HUDEP-2 (cell line): ENCODE data around the gene SIL1.

Source experiments
- DNase-seq, 76 experiments: peaks; one replicate each; lab custom pipeline; 2025; ENCODE audit not compliant: unreplicated experiment in 76 of 76; lab: John Stamatoyannopoulos, UW

SIL1 gene

GRCh38 chr5:138986186-138986800 is 211.9 kb downstream of the SIL1 start:
- DNase-seq: no peak

DNA sequence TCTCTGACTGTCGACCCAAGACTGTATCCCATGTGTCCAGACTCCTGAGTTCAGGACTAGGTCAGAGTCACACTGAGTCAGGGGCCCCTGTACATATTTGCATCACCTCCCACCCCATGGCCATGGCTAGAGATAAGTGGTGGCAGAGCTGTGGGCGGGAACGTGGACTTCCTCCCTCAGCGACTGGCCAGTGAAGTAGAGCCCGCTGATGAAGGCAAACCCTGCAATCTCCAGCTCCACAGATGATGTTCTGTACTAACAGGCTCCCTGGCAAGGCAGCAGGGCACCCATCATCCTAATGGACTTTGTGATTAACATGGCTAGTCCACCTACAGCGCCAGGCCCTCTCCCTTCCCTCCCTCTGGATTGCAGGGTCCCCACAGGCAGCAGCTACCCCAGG is 212.5 kb downstream of the SIL1 start:
- no peak for DNase-seq

DNA sequence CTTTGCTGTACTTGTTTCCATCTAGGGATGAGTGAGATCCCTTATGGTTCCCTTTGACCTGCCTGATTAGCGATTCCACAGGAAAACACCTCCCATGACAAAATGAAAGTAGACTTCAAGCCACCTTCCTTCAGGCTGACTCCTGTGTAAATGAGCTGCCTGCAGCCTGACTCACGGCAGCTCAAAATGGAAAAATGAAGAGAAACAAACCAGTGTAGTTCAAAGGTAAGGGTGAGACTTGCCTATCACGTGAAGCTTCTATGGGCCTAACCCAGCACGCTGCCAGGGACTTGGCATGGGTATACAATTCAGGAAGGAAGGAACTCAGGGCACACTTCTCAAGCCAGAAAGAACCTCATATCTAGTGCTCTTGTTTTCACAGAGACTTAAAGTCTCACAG is 212.9 kb downstream of the SIL1 start:
- no peak for DNase-seq

DNA sequence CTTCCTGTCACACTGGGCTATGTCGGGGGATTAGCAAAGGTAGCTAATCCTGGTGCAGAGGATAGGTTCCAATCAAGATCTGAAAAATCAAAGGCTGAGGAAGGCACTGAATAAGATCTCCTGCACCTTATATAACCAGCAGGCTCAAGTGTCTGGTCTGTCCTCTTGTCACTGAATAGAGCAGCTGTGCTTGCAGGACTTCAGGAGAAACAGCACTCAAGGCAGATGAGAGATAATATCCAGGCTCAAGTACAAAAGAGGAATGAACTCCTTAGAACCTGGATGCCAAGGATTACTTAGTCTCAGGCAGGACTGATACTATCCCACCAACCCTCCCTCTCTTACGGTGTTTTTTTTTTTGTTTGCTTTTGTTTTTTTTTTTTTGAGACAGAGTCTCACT is 214.2 kb downstream of the SIL1 start:
- DNase-seq: no peak

DNA sequence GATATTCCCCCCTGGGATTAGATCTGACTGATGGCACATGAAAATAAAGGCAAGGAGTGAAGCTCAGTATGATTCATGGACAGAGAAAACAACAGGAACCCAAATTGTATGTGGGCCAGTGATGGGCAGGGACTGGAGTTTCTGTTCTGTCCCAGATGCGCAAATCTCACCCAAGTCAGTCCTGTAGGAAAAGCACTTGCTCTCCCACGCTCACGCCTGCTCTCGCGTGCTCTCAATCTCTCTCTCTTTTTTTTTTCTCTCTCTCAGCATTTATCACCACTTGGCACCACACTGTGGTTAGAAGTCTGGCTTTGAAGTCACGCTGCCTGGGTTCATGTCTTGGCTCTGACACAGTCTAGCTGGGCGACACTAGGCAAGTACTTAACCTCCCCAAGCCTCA is 216.6 kb downstream of the SIL1 start:
- no peak for DNase-seq

GRCh38 chr5:138981131-138981530 is 217.0 kb downstream of the SIL1 start:
- no peak for DNase-seq

GRCh38 chr5:138980441-138980840 is 217.7 kb downstream of the SIL1 start:
- no peak for DNase-seq

GRCh38 chr5:138979684-138980280 is 218.4 kb downstream of the SIL1 start:
- DNase-seq: no peak

DNA sequence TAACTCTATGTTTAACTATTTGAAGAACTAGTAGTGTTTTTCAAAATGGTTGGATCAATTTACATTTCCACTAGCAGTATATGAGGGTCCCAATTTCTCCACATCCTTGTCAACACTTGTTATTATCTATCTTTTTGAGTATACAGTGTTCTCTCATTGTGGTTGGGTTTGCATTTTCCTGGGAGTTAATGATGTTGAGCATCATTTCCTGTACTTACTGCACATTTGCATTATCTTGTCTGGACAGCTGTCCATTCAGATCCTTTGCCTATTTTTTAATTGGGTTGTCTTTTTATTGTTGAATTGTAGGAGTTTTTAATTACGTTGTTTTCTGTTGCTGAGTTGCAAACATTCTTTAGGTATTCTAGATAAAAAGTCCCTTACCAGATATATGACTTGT is 219.6 kb downstream of the SIL1 start:
- DNase-seq: no peak

DNA sequence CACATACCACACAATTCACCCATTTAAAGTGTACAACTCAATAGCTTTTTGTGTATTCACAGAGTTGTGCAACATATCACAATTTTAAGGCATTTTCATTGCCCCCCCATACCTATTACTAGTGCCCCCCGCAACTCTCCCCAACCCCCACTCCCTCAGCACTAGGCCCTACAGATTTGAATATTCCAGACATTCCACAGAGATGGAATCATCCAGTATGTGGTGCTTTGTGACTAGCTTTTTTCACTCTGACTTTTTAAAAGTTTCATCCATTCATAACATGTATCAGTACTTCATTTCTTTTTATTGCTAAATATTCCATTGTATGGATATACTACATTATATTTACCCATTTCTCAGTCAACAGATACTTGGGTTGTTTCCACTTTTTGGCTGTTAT is 220.1 kb downstream of the SIL1 start:
- no peak for DNase-seq

- peak in 10 of 76 experiments; percentile 2 to 28 (median 12) for DNase-seq
These were observed 222.9 kb downstream of the SIL1 start for GRCh38 chr5:138975098-138975847.

GRCh38 chr5:138974227-138975063 is 223.7 kb downstream of the SIL1 start:
- no peak for DNase-seq

- no peak for DNase-seq
These were observed 225.3 kb downstream of the SIL1 start for GRCh38 chr5:138972836-138973235.

- no peak for DNase-seq
These were observed 225.9 kb downstream of the SIL1 start for GRCh38 chr5:138972230-138972629.

DNA sequence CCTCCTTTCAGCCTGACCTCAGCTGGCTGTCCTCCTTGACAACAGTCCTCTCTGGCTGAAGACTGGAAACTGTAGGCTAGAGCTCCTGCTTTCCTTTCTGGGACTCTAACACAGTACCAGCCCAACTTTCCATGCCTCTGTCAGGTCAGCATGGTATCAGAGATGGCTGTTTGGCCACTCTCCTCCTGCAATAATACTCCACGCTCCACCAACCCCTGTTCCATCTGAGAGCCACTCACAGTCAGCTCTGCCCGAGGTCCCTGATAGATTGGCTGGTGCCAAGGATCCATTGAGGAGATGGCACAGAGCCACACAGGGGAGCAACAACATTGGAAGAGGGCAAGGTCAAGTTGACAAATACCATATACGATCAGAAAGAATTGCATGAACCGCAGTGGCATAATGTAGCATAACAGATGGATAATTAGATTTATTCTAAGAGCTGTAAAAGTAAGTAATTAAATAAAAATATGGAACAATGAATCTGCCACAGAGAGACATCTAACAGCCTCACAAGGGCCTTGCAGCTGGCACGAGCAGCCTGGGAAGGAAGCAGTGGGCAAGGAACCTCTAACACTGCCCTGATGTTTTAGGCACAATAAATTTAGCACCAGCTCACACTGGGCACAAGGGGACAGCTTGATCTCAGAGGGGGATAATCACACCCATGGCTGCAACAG is 228.7 kb downstream of the SIL1 start:
- DNase-seq: no peak

- DNase-seq: no peak
These were observed 229.6 kb downstream of the SIL1 start for GRCh38 chr5:138968601-138969000.

DNA sequence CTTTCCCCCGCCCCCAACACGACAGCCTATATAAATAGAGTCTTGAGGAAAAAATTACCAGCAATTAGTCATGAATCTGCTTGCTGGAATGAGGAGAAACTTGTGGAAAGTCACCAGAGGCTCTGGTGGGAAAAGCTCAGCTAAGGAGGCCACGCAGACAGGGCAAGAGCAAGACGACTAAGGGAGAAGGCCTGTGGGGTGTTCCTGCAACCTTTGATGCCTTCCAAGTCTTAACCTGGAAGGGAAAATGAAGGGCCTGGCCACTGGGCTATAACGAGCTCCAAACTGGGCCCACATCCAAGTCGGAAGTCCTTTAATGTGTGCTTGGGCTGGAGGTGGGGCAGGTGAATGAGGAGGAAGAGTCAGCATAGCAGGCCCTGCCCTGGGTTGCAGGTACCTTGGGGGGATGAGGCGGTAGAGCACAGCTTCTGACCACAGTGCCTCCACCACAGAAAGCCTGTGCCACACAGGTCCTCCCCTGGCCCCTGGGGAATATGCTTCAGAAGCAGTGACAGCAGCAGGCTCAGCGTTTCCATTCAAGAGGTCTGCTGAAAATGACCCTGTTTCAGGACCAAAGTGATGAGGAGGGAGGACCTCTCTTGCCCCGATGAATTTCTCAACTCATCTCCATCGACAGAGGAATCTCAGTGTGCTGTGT is 230.2 kb downstream of the SIL1 start:
- no peak for DNase-seq

DNA sequence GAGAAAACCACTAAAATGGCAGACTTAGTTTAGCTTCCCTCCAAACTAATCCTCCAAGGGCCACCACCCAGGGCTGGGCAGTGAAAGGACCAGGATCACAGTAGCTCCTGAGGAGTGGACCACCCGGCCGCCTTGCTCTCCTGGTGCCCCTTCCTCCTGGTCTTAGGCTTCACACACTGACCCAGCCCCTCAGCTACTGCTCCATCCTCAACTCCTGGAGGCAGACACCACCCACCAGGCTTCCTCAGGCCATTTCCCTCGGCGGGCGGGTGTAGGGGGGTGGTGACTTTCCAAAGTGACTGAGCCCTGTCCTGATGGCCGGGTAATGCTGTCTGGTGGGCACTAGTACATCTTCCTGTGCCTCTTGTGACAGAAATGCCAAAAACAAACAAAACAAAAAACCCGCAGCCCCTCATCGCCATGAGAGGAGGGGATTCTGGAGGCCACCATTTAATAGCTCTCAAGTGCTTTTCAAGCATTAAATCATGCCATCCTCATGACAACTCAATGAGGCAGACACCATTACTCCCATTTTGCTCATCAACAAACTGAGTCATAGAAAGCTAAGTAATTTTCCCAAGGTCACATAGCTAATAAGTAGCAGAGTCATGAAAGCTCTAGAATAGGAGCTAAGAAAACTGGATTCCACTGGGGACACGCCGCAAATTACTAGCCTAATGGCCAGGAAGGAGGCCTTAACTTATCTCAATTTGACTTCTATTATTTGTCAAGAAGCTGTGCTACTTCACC is 231.8 kb downstream of the SIL1 start:
- DNase-seq: no peak

DNA sequence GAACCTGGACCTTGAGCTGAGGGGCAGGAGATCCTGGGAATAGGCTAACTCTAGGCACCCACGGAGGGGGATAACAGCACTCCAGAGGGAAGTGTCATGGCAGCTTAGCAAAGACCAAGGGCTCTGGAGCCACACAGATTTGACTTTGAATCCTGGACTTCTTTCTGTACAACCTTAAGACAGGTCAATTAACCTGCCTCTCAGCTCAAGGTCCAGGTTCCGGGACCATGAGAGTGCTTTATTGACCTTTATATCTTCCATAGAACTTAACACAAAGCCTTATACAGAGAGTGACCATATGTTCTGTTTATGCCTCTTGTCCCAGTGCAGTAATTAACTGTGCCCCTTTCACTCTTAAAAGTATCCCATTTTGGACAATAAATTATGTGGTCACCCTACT is 232.5 kb downstream of the SIL1 start:
- no peak for DNase-seq
